RWPE2 (cell line): ENCODE measurements around the gene STARD13.

Experiments used
- ATAC-seq: fragments of 200-7000 bp; cut with Tn5 transposase; 3 replicates; pipeline ENCODE4 v1.9.1; 2021; ENCODE audit warnings: low read depth
- DNase-seq: peaks from one replicate; pipeline ENCODE4 v3.0.0-alpha.2; 2020; ENCODE audit warnings: low spot score
- H3K27ac ChIP-seq: fragments of 450-650 bp; 2 replicates; pipeline ENCODE4 v1.5.1; 2017; ENCODE audit warnings: mild to moderate bottlenecking; ENCODE audit not compliant: poor library complexity, severe bottlenecking
- H3K27me3 ChIP-seq: fragments of 250-450 bp; sonication (Bioruptor Pico); 2 replicates; pipeline ENCODE4 v1.5.1; 2021; ENCODE audit warnings: mild to moderate bottlenecking, moderate library complexity; ENCODE audit not compliant: insufficient read depth, poor library complexity, severe bottlenecking
- H3K36me3 ChIP-seq: fragments of 250-450 bp; sonication (Bioruptor Pico); 2 replicates; pipeline ENCODE4 v1.5.1; 2020; ENCODE audit warnings: low read depth, mild to moderate bottlenecking, moderate library complexity
- H3K4me1 ChIP-seq: fragments of 250-450 bp; sonication (Bioruptor Pico); 2 replicates; pipeline ENCODE4 v1.5.1; 2021; ENCODE audit warnings: mild to moderate bottlenecking, moderate library complexity; ENCODE audit not compliant: insufficient read depth, poor library complexity, severe bottlenecking
- H3K4me3 ChIP-seq: fragments of 250-450 bp; sonication (Bioruptor Pico); 2 replicates; pipeline ENCODE4 v1.5.1; 2021; ENCODE audit warnings: mild to moderate bottlenecking, moderate library complexity; ENCODE audit not compliant: severe bottlenecking
- H3K9me3 ChIP-seq: fragments of 250-450 bp; sonication (Bioruptor Pico); 2 replicates; pipeline ENCODE4 v1.5.1; 2021; ENCODE audit warnings: mild to moderate bottlenecking, moderate library complexity; ENCODE audit not compliant: severe bottlenecking
- CTCF ChIP-seq: fragments of 450-650 bp; IDR thresholded peaks from one replicate; pipeline ENCODE4 v1.5.1; 2017; ENCODE audit warnings: mild to moderate bottlenecking, moderate library complexity; ENCODE audit not compliant: poor library complexity, severe bottlenecking

Gene STARD13

GRCh38 chr13:33080972-33081590, 204.5 kb downstream of the STARD13 start:
- H3K4me1 ChIP-seq, result peaks cover 6% of the 10 kb centered on the region

DNA sequence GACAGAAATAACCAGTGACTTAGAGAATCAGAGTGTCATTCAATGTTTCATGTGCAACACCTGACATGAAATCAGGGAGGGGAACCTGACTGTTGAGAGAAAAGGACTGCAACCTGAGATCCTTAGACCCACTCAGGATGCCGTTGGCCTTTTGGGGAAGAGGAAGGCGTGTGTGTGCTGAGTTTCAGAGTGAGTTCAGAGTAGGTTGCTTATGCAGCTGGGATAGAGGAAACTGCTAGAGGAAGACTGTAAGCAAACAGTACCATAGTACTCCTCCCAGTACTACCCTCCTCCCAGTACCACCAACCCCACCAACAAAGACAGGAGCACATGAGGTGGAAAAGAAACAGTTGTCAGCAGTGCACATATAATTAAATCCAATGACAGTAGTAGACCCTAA, 205.6 kb downstream of the STARD13 start:
- no peak overlapping the region for H3K27ac ChIP-seq
- TF ChIP-seq CTCF, result no peak
- no peak overlapping the region for H3K4me3 ChIP-seq
- H3K9me3 ChIP-seq, result no peaks in the 10 kb centered on the region
- DNase-seq (no peak), ATAC-seq (no peak)
- no peaks in the 10 kb centered on the region for H3K36me3 ChIP-seq
- H3K27me3 ChIP-seq, result no peaks in the 10 kb centered on the region
- H3K4me1 ChIP-seq, result peaks cover 6% of the 10 kb centered on the region

More at GRCh38 chr13:33080972-33081590, 204.5 kb downstream of the STARD13 start:
- TF ChIP-seq CTCF, result no peak
- H3K27me3 ChIP-seq, result no peaks in the 10 kb centered on the region
- no peaks in the 10 kb centered on the region for H3K9me3 ChIP-seq
- no peak overlapping the region for H3K27ac ChIP-seq
- no peak for DNase-seq
- ATAC-seq, result no peak
- no peaks in the 10 kb centered on the region for H3K36me3 ChIP-seq
- H3K4me3 ChIP-seq, result no peak overlapping the region

- no peaks in the 10 kb centered on the region for H3K9me3 ChIP-seq
- DNase-seq (no peak), ATAC-seq (no peak)
- no peaks in the 10 kb centered on the region for H3K36me3 ChIP-seq
- no peak for TF ChIP-seq CTCF
- no peaks in the 10 kb centered on the region for H3K27me3 ChIP-seq
- peaks cover 6% of the 10 kb centered on the region for H3K4me1 ChIP-seq
- H3K4me3 ChIP-seq, result no peak overlapping the region
- no peak overlapping the region for H3K27ac ChIP-seq
Measured at GRCh38 chr13:33078263-33078662, 207.3 kb downstream of the STARD13 start.

- H3K4me3 ChIP-seq, result no peak overlapping the region
- H3K9me3 ChIP-seq, result no peaks in the 10 kb centered on the region
- no peak overlapping the region for H3K27ac ChIP-seq
- DNase-seq (no peak), ATAC-seq (no peak)
- no peaks in the 10 kb centered on the region for H3K27me3 ChIP-seq
- TF ChIP-seq CTCF, result no peak
- no peaks in the 10 kb centered on the region for H3K36me3 ChIP-seq
- peaks cover 6% of the 10 kb centered on the region for H3K4me1 ChIP-seq
Measured at GRCh38 chr13:33076001-33076992, 209.3 kb downstream of the STARD13 start.
